K562 (cell line): ENCODE measurements around the gene ST8SIA2. TPM values are rescaled to one million over a fixed set of nuclear protein-coding genes. Genes with fewer than 3 reads are reported as not detected.

ENCODE experiments used
- ATAC-seq: fragments of 200-7000 bp; cut with Tn5 transposase; 3 replicates; pipeline ENCODE4 v1.9.1; 2020; ENCODE audit warnings: moderate library complexity
- BruUV-seq: library from RNA; stranded (reverse); fragments of 400-500 nt; replicated peaks from 2 replicates; lab custom pipeline; 2021; lab: Mats Ljungman, UMichigan
- CTCF ChIA-PET: fragments of 300-600 bp; formaldehyde crosslinking; extraction: SDS; loops from one replicate; lab custom pipeline; 2021; ENCODE audit warnings: low intra/inter-chr PET ratio; lab: Yijun Ruan, JAX
- POLR2A ChIA-PET: fragments of 300-600, 350-650 bp; sonication (Branson Sonifier 250); formaldehyde crosslinking; extraction: SDS; loops from one replicate; lab custom pipeline; 2021; ENCODE audit warnings: antibody characterized with exemption, inconsistent platforms; lab: Yijun Ruan, JAX
- DNase-seq, 4 experiments: peaks; one replicate each; pipeline versions ENCODE4 v3.0.0 to v3.0.0-alpha.2; 2011 to 2018; ENCODE audit warnings: low spot score in 3 of 4, mixed read lengths in 3 of 4; ENCODE audit errors: extremely low read depth in 1 of 4
- FAIRE-seq: peaks from 2 replicates; lab custom pipeline; 2011; peaks lifted over from hg19 to GRCh38; lab: Jason Lieb, UNC
- H2AFZ ChIP-seq: 2 replicates; pipeline ENCODE4 v1.6.0; 2011; ENCODE audit warnings: low read depth, low read length, control low read depth, inconsistent platforms
- H3K27ac ChIP-seq: fragments of 200-600 bp; 3 replicates; pipeline ENCODE4 v1.8.0; 2011; ENCODE audit warnings: low read depth, mild to moderate bottlenecking, control low read depth, inconsistent platforms, low read length, moderate library complexity, mixed read lengths; ENCODE audit errors: extremely low read depth
- H3K27me3 ChIP-seq, 2 experiments: fragments of 300-600 bp in 1 of 2; 2 replicates in 1 of 2; 3 replicates in 1 of 2; pipeline versions ENCODE4 v1.6.0 to v1.8.0; 2011; ENCODE audit warnings: inconsistent platforms in 2 of 2, low read length in 2 of 2, mild to moderate bottlenecking in 1 of 2, mixed read lengths in 1 of 2, moderate library complexity in 1 of 2; ENCODE audit not compliant: control insufficient read depth in 2 of 2, insufficient read depth in 2 of 2
- H3K36me3 ChIP-seq: fragments of 300-600 bp; 3 replicates; pipeline ENCODE4 v1.8.0; 2011; ENCODE audit warnings: mild to moderate bottlenecking, low read length, inconsistent platforms; ENCODE audit not compliant: control insufficient read depth, insufficient read depth
- H3K4me1 ChIP-seq, 2 experiments: fragments of 200-600 bp in 1 of 2; replicated peaks in 1 of 2; 2 replicates in 1 of 2; 3 replicates in 1 of 2; pipeline versions ENCODE4 v1.5.1 to v1.8.0; 2011; ENCODE audit warnings: inconsistent platforms in 2 of 2, low read length in 2 of 2, mild to moderate bottlenecking in 1 of 2, mixed read lengths in 1 of 2, moderate library complexity in 1 of 2; ENCODE audit not compliant: control insufficient read depth in 2 of 2, insufficient read depth in 2 of 2
- H3K4me2 ChIP-seq: 2 replicates; pipeline ENCODE4 v1.6.1; 2011; ENCODE audit warnings: low read length, control low read depth, inconsistent platforms, mixed read lengths; ENCODE audit not compliant: insufficient read depth
- H3K4me3 ChIP-seq: fragments of 200-600 bp; sonication (generic), shearing (Covaris generic); 2 replicates; pipeline ENCODE4 v1.5.1; 2016; ENCODE audit warnings: control low read depth, inconsistent platforms
- H3K79me2 ChIP-seq: fragments of 200-600 bp; 3 replicates; pipeline ENCODE4 v1.8.0; 2011; ENCODE audit warnings: low read length, inconsistent platforms; ENCODE audit not compliant: control insufficient read depth, insufficient read depth
- H3K9ac ChIP-seq, 2 experiments: 2 replicates each; pipeline versions ENCODE4 v1.6.0 to v1.6.1; 2011; ENCODE audit warnings: low read depth in 2 of 2, low read length in 2 of 2, control low read depth in 1 of 2, inconsistent platforms in 1 of 2, mild to moderate bottlenecking in 1 of 2, mixed read lengths in 1 of 2; ENCODE audit not compliant: insufficient read depth in 1 of 2
- H3K9me1 ChIP-seq: one replicate; pipeline ENCODE4 v1.6.0; 2011; ENCODE audit warnings: inconsistent platforms, mild to moderate bottlenecking, low read length, moderate library complexity; ENCODE audit not compliant: control insufficient read depth, insufficient read depth
- H3K9me3 ChIP-seq: replicated peaks from 2 replicates; pipeline ENCODE4 v1.5.1; 2011; ENCODE audit warnings: low read depth, low read length, inconsistent platforms; ENCODE audit not compliant: control insufficient read depth, insufficient read depth
- H4K20me1 ChIP-seq: replicated peaks from 2 replicates; pipeline ENCODE4 v1.6.1; 2011; ENCODE audit warnings: low read length, inconsistent platforms, mixed read lengths; ENCODE audit not compliant: control insufficient read depth, insufficient read depth
- DIDO1 ChIP-seq: fragments of 450-650 bp; IDR thresholded peaks from 2 replicates; pipeline ENCODE4 v1.6.1; 2016; ENCODE audit warnings: low read depth, missing biosample characterization, missing genetic modification characterization
- ELF2 ChIP-seq: fragments of 250-450 bp; sonication (Bioruptor Pico); IDR thresholded peaks from 2 replicates; pipeline ENCODE4 v1.5.0; 2021; ENCODE audit warnings: mild to moderate bottlenecking
- MLX ChIP-seq, 2 experiments: fragments of 450-650 bp in 1 of 2; sonication (generic) in 1 of 2; formaldehyde crosslinking; conservative IDR thresholded peaks; 2 replicates each; pipeline versions ENCODE4 v1.4.0 to v1.8.1; 2020 to 2022; ENCODE audit warnings: mild to moderate bottlenecking in 1 of 2, missing genetic modification reagents in 1 of 2
- PHB2 ChIP-seq: fragments of 450-650 bp; IDR thresholded peaks from 2 replicates; pipeline ENCODE4 v1.6.1; 2017; ENCODE audit warnings: low read depth
- RBM25 ChIP-seq: fragments of 200-400 bp; formaldehyde crosslinking; IDR thresholded peaks from 2 replicates; pipeline ENCODE4 v1.6.1; 2018; ENCODE audit warnings: low read length, low read depth, moderate library complexity; ENCODE audit not compliant: severe bottlenecking
- RBM39 ChIP-seq: fragments of 200-400 bp; formaldehyde crosslinking; optimal IDR thresholded peaks from 2 replicates; pipeline ENCODE3; 2018; ENCODE audit warnings: low read depth, low read length
- WGBS: fragments of 100-300 bp; shearing (Covaris generic); methylation state at CpG from one replicate; pipeline ENCODE4 v1.1.6; 2016; ENCODE audit warnings: low coverage, mixed read lengths; ENCODE audit not compliant: insufficient coverage; ENCODE audit errors: missing lambda C conversion rate; 5-methylcytosine and 5-hydroxymethylcytosine counted together
- in situ Hi-C: fragments of 300-500 bp; cut with MboI; formaldehyde crosslinking; loops from 4 replicates; pipeline ENCODE4 v1.15.0; 2018; ENCODE audit warnings: inconsistent platforms, mixed read lengths
- intact Hi-C: fragments of 100-400 bp; cut with micrococcal nuclease; formaldehyde crosslinking; loops from 2 replicates; pipeline ENCODE4 v1.14.2; 2022
- polyA plus RNA-seq, 8 experiments: library from polyadenylated mRNA; depleted of rRNA in 4 of 8; stranded (reverse) in 5 of 8; unstranded in 3 of 8; fragments of >200 nt; fragmentation: Nextera tagmentation in 2 of 8; fragmentation: Illumina TruSeq in 1 of 8; extraction: Ambion mirVana in 2 of 8; extraction: Trizol in 1 of 8; gene quantifications; 2 replicates each; pipeline versions ENCODE4 v1.2.1 to v1.2.3, GENCODE V29; 2011 to 2014; ENCODE audit warnings: inconsistent platforms in 1 of 8, missing spikeins in 1 of 8
- total RNA-seq, 7 experiments: library from RNA; depleted of rRNA in 6 of 7; stranded (reverse); fragments of >200 nt in 6 of 7; fragmentation: Illumina TruSeq in 2 of 7; extraction: Trizol in 2 of 7; gene quantifications; 2 replicates each; pipeline versions ENCODE4 v1.2.1 to v1.2.3, GENCODE V29; 2011 to 2021; ENCODE audit warnings: low replicate concordance in 1 of 7

ST8SIA2 gene
- total and polyA plus RNA-seq, 9 of the 15 experiments (the other 6 are each of a cell fraction or from before 2014, with no cell fraction given), result not detected

- TF ChIP-seq MLX (CRISPR knock-in tag; conservative IDR thresholded peaks at IDR 0.05), result no peak
- TF ChIP-seq RBM39, result no peak
- peak; percentile 28 for TF ChIP-seq RBM25
- TF ChIP-seq PHB2, result no peak
- TF ChIP-seq DIDO1, result no peak
- TF ChIP-seq ELF2, result no peak
- TF ChIP-seq, all 486 proteins: peak for 1
- H4K20me1 ChIP-seq, result peaks cover under 1% of the 10 kb centered on the region; the same call in 1 of the 2 replicates
- no peak overlapping the region for H2AFZ ChIP-seq
- intact Hi-C loops (no loop called here), in situ Hi-C loops (no loop called here)
- H3K4me1 ChIP-seq, result no peaks in the 10 kb centered on the region
- H3K9ac ChIP-seq, result no peak overlapping the region
- H3K4me2 ChIP-seq, result no peak overlapping the region
- DNase-seq (no peak), ATAC-seq (no peak), FAIRE-seq (no peak)
- CTCF ChIA-PET, result no interaction called here
- peaks cover 5 to 31% of the 10 kb centered on the region in 2 experiments; a peak in 2 of 5 replicates for H3K27me3 ChIP-seq
- no peaks in the 10 kb centered on the region for H3K79me2 ChIP-seq
- no peak overlapping the region for H3K27ac ChIP-seq
- no peak overlapping the region for H3K4me3 ChIP-seq
- no peaks in the 10 kb centered on the region for H3K9me3 ChIP-seq
- no peaks in the 10 kb centered on the region for H3K9me1 ChIP-seq
- H3K36me3 ChIP-seq, result no peaks in the 10 kb centered on the region
- POLR2A ChIA-PET, result interaction anchor here (0.7 kb wide), 1 partner anchor 53 kb away, joined by 4 read pairs; no protein-coding TSS in a partner anchor
- WGBS, result 1% methylated on average over 10 of the region's 10 CpGs
- no TSS peak for BruUV-seq
Observed at GRCh38 chr15:92451225-92451825, 57.6 kb downstream of the ST8SIA2 start.
